ENCODE data around the gene GPX4. TPM values are rescaled to one million over a fixed set of nuclear protein-coding genes. Genes with fewer than 3 reads are reported as not detected.

GPX4 gene
- total and polyA plus RNA-seq, 12 donors, result 244 to 487 (median 316) TPM

GRCh38 chr19:1106841-1107660 is 3.3 kb downstream of the GPX4 start:
- peaks cover 0 to 63% (median 31%) of the 10 kb centered on the region in 9 donors for H3K36me3 ChIP-seq
- WGBS, 2 donors, result 60 to 71% methylated on average over 17 of the region's 17 CpGs

GRCh38 chr19:1107661-1108261 is 4.0 kb downstream of the GPX4 start:
- Histone ChIP-seq H3K9me3 (no peaks in the 10 kb centered on the region), H3K27ac (peak overlapping the region in 2 of 10 donors; percentile 24 to 36), H3K4me1 (peaks cover 21 to 55% (median 32%) of the 10 kb centered on the region in 9 donors), H3K36me3 (peaks cover 0 to 70% (median 31%) of the 10 kb centered on the region in 9 donors), H3K4me3 (no peak overlapping the region), H3K27me3 (no peaks in the 10 kb centered on the region)
- no peak for TF ChIP-seq CTCF (IDR thresholded peaks at IDR 0.05)
- no peak for ATAC-seq
- WGBS, 2 donors, result 91 to 94% methylated on average over 22 to 25 of the region's 25 CpGs
- intact Hi-C loops (cut with DNase I), result loop anchor here in 1 of 10 donors (2.0 kb wide), 1 partner anchor 41 kb away; no protein-coding TSS in a partner anchor
- DNase-seq, result no peak

More at GRCh38 chr19:1106841-1107660, 3.3 kb downstream of the GPX4 start:
- DNase-seq, result no peak
- Histone ChIP-seq H3K4me3 (no peak overlapping the region), H3K27me3 (no peaks in the 10 kb centered on the region), H3K27ac (peak overlapping the region in 2 of 10 donors; percentile 36 to 40), H3K4me1 (peaks cover 24 to 55% (median 35%) of the 10 kb centered on the region in 9 donors), H3K9me3 (no peaks in the 10 kb centered on the region)
- ATAC-seq, result no peak
- intact Hi-C loops (cut with DNase I), result no loop called here
- peak in 1 of 9 donors; percentile 29 for TF ChIP-seq CTCF (IDR thresholded peaks at IDR 0.05)

GRCh38 chr19:1108291-1109031 is 4.7 kb downstream of the GPX4 start:
- H3K27ac ChIP-seq, result peak overlapping the region in 1 of 10 donors; percentile 72
- no peak for TF ChIP-seq CTCF (IDR thresholded peaks at IDR 0.05)
- intact Hi-C loops (cut with DNase I), result loop anchor here in 1 of 10 donors (2.0 kb wide), 1 partner anchor 40 kb away; no protein-coding TSS in a partner anchor
- peaks cover 0 to 73% (median 31%) of the 10 kb centered on the region in 9 donors for H3K36me3 ChIP-seq
- ATAC-seq (no peak), DNase-seq (no peak)
- 92 to 94% methylated on average over 57 to 89 of the region's 89 CpGs for WGBS, 2 donors
- no peaks in the 10 kb centered on the region for H3K27me3 ChIP-seq
- H3K4me1 ChIP-seq, result peaks cover 18 to 55% (median 32%) of the 10 kb centered on the region in 9 donors
- H3K4me3 ChIP-seq, result peak overlapping the region in 1 of 10 donors; percentile 38
- H3K9me3 ChIP-seq, result no peaks in the 10 kb centered on the region

All from heart right ventricle (tissue), 16 donors.